GM21381 (cell line): Measurements from ENCODE around the gene SPDYE1.
A peak's percentile ranks its signal among the peaks of the same experiment; 100 is the strongest.
"Not testable (repeated sequence)": the region's sequence is repeated elsewhere in the genome, so short reads cannot be mapped to it uniquely, and the experiment has no call there.

Source experiments
- ATAC-seq: cut with Tn5 transposase; IDR thresholded peaks from one replicate; pipeline ENCODE4 v1.9.1; 2021; ENCODE audit warnings: mild to moderate bottlenecking, moderate library complexity; ENCODE audit not compliant: unreplicated experiment

SPDYE1 gene

GRCh38 chr7:43997532-43997931 is at the start of gene SPDYE1:
SPDYE1 (plus strand) TSS chr7:43997897; CDS start chr7:43999950, 2,053 bp downstream.
- not testable (repeated sequence) for ATAC-seq

GRCh38 chr7:43952028-43952427 is 45.7 kb upstream of the SPDYE1 start:
- no peak for ATAC-seq

GRCh38 chr7:43953071-43953470 is 44.6 kb upstream of the SPDYE1 start:
- ATAC-seq: no peak

GRCh38 chr7:43954524-43955228 is 43.0 kb upstream of the SPDYE1 start:
- ATAC-seq: no peak

GRCh38 chr7:43956027-43956426 is 41.7 kb upstream of the SPDYE1 start:
- ATAC-seq: no peak

GRCh38 chr7:43960933-43961332 is 36.8 kb upstream of the SPDYE1 start:
- no peak for ATAC-seq

GRCh38 chr7:43966392-43966791 is 31.3 kb upstream of the SPDYE1 start:
- not testable (repeated sequence) for ATAC-seq

GRCh38 chr7:43968172-43969040 is 29.3 kb upstream of the SPDYE1 start:
- not testable (repeated sequence) for ATAC-seq

- not testable (repeated sequence) for ATAC-seq
These were observed 28.1 kb upstream of the SPDYE1 start for GRCh38 chr7:43969586-43969985.

GRCh38 chr7:43970698-43971097 is 27.0 kb upstream of the SPDYE1 start:
- ATAC-seq: not testable (repeated sequence)

GRCh38 chr7:43974033-43974573 is 23.6 kb upstream of the SPDYE1 start:
- not testable (repeated sequence) for ATAC-seq

GRCh38 chr7:43974725-43975482 is 22.8 kb upstream of the SPDYE1 start:
- ATAC-seq: not testable (repeated sequence)

GRCh38 chr7:43977525-43977924 is 20.2 kb upstream of the SPDYE1 start:
- no peak for ATAC-seq

GRCh38 chr7:43978102-43978501 is 19.6 kb upstream of the SPDYE1 start:
- not testable (repeated sequence) for ATAC-seq

GRCh38 chr7:43982848-43983247 is 14.8 kb upstream of the SPDYE1 start:
- not testable (repeated sequence) for ATAC-seq

GRCh38 chr7:43983736-43984135 is 14.0 kb upstream of the SPDYE1 start:
- ATAC-seq: not testable (repeated sequence)

- peak; percentile 56 for ATAC-seq
These were observed 11.5 kb upstream of the SPDYE1 start for GRCh38 chr7:43985904-43986864.

GRCh38 chr7:43987476-43987875 is 10.2 kb upstream of the SPDYE1 start:
- ATAC-seq: not testable (repeated sequence)

- not testable (repeated sequence) for ATAC-seq
These were observed 7.6 kb upstream of the SPDYE1 start for GRCh38 chr7:43990011-43990585.
